Amygdala (tissue), 56 donors: ENCODE measurements around the gene STK38L.

ENCODE experiments used
- DNase-seq, 56 donors: peaks; one replicate each; lab custom pipeline; 2025; lab: John Stamatoyannopoulos, UW

Gene STK38L

DNA sequence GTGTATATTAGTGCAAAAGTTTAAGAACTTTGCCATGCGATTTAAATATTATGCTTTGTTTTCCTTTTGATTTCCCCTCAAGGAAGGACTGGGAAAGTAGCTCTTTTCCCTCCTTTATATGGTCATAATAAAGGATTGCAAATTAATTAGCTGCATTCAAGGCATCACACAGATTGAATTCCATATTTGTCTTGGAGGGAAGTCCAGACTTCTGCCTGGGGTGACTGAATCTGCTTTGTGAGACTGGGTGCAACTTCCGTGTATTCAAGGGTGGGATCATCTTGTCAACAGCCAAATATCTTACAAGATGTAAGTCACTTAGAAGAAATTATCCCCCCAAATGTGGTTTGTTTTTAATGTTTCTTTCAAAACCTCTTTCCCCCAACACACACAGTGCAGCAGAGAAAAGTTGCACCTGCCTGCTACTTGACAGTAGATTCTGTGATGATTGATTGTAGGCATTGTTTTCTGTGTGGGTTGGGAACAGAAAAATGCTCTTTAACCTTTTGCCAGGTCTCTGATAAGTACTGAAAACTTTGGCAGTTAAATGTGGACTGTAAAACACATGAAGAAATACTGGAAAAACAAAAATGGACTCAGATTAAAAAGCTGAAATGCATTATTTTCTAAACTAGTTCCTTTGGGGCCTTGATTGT is 28.4 kb downstream of the STK38L start:
- no peak for DNase-seq

DNA sequence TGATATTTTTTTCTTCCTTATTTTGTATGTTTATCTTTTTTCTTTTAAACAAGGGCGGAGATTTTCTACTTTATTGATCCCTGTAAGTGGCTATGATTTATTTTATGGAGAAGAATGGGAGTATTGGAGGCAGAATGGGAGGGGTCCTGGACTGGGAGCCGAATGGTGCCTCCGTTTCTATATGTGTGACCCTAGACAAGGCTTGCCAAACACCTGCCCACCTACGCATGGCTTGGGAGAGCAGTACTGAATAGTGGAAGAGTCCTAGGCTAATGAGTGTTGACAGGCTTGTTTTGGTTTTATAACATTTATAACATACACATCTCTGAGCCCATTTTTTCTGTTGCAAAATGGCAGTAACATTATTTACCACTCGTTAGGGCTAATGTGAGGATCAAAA is 29.0 kb downstream of the STK38L start:
- DNase-seq, result no peak

DNA sequence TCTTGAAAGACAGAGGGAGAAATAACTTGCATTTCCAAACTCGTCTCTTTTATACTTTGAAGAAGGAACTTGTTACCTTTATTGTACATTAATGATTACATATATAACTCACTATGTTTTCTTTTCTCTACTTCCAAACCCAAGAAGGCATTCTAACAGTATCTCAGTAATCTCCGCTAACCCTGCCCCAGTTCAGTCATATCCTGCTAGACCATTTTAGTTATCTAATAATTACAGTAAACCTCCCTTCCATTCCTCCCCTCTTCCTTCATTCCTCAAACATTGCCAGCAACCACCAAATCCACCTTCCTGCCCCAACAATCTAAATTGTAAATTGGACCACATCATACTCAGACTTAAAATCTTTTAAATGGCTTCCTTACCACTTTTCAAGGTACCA is 30.6 kb downstream of the STK38L start:
- DNase-seq, result no peak

DNA sequence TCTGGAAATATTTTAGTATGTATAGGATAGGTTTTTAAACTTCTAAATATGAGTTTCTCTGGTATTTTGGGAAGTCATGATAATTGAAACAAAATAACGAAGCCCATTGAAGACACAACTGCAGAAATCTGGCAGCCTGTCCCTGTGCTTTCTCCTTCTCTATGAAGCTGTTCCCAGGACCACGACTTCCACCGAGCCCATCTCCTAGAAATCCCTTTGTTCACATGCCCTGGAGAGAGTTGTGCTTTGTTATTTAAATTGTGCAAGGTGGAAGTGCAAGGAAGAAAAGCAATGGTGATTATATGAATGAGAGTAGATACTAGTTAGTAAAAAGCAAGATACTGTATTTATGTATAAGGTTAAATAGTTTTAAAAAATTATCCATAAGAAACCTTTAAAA is 32.2 kb downstream of the STK38L start:
- no peak for DNase-seq

DNA sequence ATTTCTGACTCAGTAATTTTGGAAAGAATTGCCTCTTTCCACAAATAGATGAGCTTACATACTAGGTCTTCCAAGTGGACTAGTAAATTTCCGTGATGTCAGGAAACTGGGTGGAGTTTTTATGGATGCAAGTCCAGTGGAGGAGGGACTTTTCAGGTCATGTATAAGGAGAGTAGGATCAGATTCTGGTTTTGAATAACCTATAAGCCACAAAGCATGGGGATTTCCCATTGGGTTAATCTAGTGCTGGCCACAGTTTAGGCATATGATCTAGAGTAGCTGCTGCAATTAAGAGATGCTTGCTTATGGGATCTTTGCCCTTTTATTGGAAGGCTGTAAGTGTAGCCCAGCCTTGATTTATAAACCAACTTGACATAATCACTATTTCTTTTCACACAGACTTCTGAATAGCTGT is 33.8 kb downstream of the STK38L start:
- DNase-seq, result no peak

DNA sequence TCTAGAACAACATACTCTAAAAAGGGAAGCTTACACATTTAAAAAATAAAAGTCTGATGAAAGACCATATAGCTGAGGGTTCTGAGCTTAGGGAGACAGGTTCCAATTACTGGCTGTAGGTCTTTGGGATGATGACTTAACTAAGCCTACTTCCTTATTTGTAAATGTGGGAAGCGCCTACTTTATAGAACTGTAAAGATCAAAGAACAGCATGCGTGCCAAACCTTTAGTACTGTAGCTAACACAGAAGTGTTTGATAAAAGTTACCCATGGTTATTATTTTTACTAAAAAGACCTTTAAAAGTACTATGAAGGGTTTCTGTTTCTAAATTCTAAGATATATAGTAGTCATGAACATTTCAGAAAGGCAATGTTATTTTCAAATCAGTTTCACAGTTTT is 35.7 kb downstream of the STK38L start:
- DNase-seq, result no peak

DNA sequence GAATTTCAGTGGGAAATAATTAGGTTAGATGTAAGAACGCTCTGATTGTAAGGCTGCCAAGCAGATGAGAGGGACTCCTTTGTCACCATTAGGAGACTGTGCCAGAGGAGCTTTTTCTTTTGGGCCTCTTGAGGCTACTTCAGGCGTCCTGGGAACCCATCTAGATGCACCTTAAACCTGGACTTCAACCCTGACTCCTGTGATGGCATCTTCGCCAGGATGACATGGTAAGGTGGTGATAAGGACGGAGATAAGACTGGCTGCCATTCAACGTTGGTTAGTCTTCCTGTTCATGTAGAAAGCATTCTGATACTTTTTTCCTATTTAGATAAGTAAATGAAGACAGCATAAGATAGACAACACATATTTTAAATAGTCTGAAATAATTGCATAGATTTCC is 36.3 kb downstream of the STK38L start:
- peak in 1 of 56 donors; percentile 5 for DNase-seq

DNA sequence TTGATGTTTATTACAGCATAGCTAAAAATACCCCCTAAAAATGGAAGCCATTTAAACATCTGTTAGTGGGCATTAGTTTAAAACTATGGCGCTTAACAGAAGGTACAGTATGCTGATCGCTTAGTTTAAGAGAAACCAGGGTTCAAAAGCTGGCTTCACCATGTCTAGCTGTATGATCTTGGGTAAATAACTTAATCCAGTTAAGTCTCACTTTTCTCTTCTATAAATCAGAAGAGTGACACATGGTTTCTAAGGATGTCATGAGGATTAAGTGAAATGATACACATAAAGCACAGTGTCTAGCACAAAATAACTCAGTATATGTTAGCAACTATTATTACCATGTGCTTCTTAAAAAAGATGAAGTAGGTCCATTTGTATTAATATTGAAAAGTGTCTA is 38.7 kb downstream of the STK38L start:
- DNase-seq, result no peak

DNA sequence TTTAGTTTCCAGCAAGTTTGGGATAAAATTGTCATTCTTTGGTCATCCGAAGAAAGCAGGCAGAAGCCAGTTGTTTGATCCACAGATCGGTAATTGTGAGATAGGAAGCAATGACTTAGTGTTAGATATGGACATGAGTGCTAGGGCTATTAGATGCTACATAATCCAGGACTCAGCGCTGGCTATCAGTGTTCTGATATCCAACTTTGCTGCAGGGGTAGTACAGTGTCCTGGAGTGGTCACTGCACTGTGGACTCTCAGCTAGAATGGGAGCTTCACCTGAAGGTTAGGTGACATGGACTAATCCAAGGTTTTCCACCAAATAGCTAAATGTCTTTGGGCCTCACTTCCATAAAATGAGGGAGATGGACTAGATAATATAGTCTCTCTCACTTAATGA is 39.9 kb downstream of the STK38L start:
- DNase-seq, result no peak

DNA sequence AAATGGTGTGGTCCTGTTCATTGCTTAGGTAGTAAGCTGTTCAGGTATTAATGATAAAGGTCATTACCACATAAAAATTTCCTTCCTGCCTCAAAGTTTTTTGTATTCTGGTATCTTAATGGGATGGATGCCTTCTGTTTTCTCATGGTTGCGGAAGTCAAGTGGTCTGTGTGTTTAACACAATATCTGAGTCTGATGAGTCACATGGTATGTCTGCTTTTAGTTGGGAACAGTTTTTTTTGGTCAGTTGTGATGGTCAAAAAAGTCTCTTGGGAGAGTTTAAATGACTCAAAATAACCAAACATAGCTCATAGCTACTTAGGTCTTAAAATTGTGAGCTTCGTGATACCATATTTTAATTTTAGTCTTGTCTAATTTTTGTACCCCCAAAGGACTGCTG is 40.7 kb downstream of the STK38L start:
- DNase-seq, result no peak

DNA sequence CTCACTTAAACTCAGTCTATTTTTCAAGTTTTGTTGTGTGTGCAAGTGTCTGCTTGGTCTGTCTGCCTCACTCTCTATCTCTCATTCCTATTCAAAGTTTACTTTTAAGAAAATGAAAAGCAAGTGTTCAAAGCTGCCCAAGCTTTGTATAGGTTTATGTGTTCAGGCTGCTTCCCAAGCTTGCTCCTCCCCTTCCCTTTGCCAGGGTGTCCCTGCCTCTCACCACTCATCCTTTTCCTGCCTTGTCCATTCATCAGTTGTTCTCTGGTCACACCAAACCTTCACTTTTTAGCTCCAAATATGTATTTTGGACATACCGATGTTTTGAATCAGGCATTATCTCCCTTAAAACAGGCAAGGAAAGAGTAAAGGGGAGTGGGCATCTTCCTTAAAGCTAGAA is 41.3 kb downstream of the STK38L start:
- DNase-seq, result no peak

DNA sequence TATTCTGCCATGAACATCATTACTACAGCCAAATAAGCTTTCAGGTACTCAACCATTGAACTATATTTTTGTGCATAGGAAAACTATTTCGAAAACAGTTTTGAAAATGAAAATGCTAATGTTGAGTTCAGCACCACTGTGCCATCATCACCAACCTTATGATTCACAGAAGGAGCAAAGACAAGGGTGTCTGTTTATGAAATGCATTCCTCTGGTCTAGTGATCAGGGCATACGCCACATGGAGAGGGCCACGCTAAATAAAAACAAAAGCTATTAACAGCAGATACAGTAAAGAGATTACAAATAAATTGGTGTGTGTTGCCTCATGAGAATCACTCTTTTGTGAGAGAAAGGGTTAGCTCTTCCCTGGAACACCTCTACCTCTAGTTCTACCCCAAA is 45.3 kb downstream of the STK38L start:
- DNase-seq, result no peak

DNA sequence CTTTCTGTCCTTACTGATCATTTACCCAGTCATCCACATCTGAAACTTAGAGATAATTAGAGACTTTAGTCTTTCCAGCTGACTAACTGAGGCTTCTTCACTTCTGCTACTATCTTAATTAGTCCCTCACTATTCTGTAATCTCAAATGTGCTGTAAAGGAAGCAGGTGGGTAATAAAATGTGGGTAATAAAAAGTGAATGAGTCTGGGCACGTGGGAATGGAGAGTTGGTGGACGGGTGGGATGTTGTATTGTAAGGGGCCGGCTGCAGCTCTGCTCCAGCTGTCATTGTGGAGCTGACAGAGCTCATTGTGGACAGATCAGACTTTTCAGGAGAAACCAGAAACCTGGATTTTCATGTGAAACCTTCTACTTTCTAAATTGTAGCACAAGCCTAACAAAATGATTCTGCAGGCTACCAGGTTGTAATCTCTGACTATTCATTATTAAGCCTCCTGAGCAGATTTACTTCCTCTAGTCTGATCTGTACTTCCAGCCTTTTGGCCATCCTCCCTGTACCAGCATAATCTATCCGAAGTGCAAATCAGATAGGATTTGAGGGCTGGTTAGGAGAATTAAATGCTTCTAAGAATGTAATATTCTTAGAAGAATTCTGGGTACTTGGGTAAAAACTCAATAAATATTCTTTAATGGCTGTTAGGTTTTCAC is 46.5 kb downstream of the STK38L start:
- no peak for DNase-seq

DNA sequence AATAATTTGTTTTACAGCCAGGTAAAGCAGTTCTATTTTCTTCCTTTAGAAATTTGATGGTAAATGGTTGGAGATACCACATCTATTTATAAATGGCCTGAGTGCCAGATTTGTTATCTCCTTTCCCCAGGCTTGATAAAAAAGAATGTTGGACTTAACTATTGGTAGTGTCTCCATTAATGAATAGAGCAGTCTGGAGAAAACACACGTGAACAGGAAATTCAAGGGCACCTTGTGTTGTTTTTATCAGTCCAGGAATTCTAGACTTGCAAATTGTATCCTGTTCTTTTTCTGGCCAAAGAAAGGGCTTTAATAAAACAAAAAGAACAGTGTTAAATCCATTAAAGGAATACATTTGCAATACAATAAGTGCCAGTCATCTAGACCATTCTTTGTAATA is 47.8 kb downstream of the STK38L start:
- no peak for DNase-seq

DNA sequence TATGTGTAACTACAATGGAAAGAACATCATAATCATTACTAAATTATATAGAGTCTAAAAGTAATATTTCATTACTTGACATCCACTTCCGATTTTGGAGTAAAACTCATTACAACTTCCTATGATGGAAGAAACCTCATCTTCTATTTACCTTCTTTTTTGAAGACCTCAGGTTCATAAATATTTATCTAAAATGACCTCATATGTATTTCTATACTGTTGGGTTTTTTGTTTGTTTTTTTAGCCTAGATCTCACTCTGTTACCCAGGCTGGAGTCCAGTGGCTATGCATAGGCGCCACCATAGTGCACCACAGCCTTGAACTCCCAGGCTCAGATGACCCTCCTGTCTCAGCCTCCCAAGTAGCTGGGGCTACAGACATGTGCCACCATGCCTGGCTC is 48.6 kb downstream of the STK38L start:
- DNase-seq, result no peak

DNA sequence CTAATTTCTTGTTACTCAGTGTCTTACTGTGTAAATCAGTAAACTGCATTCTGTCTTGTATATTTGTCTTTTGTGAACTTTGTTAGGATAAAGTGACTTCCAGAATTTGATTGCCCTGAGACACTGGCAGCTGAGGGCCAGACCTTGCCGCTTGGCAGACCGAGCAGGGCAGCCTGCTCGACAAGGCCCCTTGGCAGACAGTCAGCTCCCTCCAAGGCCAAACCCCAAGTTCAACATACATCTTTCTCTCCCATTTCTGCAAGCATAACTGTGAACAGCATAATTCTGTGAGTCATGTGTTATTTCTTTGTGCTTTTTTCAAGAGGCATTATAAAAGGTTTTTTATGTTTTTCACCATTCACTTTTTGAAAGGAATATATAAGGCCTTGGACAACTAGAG is 49.4 kb downstream of the STK38L start:
- peak in 4 of 56 donors; percentile 1 to 10 (median 2) for DNase-seq

DNA sequence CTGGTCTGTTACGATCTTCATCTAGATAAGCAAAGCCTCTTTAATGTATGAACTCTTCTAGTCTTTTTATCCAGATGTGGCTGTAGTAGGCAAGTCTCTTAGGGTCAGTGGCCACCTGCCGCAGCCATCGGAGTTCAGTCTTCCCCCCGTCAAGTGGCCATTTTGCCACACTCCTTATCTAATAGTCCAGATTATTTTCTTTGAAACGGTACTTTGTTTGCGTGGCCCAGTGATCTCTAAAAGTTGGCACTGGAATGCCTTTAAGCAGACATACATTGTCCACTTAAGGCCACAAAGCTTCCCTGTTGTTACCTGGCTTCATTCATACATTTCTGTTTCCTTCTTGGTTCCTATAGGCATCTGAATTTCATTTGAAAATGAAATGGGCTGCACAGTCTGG is 52.6 kb downstream of the STK38L start:
- no peak for DNase-seq

DNA sequence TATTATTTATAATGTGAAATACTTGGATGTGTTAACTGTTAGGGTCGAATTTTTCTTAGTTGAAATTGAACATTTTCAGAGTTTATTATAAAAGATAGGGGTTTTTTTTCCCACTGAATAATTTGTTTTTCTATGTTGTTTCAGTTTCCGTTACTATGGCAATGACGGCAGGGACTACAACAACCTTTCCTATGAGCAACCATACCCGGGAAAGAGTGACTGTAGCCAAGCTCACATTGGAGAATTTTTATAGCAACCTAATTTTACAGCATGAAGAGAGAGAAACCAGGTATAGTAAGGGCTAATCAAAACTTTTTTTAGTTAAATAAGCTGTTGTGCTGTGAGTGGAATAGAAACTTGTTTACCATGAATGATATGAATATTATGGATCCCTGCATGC is 53.5 kb downstream of the STK38L start:
- no peak for DNase-seq

DNA sequence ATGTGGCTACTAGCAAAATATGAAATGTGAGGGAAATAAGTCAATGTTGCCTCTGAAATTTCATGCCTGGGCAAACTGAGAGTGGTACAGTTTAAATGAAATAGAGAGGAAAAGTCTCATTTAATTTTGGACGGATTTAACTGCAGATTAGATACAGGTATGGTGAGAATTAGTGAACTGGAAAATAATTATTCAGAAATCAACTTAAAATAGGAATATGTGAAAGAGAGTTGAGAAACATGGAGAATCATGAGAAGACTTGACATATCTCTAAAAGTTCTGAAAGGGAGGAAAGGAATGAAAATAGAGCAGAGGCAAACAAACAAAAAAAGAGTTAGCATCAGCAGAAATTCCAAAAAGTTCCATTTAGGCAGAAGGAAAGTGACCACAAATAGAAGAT is 55.0 kb downstream of the STK38L start:
- DNase-seq, result no peak

DNA sequence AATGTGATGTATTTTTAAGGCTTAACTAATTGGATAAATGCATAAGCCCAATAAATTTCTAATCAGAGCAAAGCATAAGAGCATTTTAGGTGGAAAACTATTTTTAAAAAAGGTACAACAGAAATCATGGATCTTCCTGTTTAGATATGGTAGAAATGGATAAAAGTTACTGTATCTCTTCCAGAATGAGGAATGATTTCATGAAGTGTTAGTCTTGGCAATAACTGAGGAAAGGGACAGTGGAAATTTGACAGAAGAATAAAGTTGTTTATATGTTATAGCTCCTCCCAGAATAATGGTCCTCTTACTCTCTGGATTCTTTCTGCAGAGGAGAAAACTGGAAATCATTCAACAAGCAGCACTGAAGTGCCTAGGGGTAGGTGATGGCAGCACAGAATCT is 56.1 kb downstream of the STK38L start:
- no peak for DNase-seq

DNA sequence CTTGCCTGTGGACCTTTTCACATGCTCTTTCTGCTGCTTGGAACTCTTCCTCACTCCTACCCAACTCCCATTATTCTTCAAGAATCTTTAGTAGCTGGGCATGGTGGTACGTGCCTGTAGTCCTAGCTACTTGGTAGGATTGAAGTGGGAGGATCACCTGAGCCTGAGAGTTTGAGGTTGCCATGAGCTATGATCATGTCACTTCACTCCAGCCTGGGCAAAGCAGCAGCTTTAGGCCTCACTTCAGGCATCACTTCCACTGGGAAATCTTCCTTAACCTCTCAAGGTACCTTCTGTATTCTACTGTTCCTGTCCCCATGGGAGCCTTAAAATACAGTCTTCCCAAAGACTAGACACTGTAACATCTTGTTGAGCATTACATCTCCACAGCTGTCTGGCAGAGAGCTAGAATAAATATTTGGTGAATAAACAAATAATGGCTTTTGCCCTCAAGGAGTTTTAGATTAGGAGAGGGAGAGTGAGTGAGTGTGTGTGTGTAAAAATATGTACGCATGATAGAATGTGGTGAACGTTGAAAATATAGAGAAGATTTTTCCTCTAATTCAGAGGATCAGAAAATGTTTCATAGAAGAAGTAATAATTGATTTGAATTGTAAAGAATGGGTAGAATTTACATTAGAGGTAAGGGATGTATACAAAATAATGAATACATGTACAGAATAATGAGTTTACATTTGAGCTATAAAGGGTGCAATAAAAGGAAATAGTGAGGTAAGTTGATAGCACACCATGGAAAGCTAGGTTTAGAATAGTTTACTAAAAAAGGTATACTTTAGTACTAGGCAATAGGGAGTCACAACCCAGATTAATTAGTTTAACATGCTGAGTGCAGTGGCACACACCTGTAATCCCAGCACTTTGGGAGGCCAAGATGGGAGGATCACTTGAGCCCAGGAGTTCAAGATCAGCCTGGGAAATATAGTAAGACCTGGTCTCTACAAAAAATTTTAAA is 59.3 kb downstream of the STK38L start:
- no peak for DNase-seq

DNA sequence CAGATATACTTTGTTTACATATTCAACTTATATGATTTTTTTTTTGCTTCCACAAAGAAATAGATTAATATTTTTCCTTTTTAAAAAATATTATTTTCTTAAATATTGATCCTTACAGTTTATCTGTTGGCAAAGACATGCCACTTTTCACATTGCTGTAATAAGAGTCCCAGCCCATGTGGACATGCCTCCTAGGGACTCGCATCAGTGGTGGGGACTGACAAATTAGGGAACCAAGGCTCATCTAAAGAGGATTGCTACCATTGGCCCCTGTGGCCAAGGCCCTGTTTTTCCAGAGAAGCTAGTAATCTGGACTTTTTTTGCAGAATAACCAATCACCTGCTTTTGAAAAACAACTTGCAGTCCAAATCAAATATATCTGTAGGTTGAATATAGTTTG is 60.8 kb downstream of the STK38L start:
- DNase-seq, result no peak
